AG20443 (cell line): ENCODE results near the gene LRRC55.

Experiments used
- DNase-seq: peaks from one replicate; pipeline ENCODE4 v3.0.0; 2012; ENCODE audit warnings: low spot score, mixed read lengths

Gene LRRC55

DNA sequence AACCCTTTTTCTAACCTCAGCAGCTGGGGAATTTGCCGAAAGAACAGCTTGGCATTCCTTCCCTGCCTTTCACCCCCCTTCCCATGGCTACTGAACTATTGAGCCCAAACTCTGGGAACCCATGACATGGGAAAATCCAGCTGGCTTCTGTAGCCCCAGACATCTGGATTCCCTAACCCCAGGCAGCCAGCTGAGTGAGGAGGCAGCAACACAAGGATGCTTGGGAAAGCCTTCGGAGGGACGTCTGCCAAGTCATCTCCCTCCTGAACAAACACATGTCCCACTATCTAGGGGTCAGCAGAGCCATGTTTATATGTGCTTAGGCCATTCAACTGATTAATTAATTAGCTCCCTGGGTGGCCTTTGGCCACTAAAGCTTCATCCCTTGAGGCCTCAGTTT is 21.6 kb downstream of the LRRC55 start:
- DNase-seq: peak; percentile 31

DNA sequence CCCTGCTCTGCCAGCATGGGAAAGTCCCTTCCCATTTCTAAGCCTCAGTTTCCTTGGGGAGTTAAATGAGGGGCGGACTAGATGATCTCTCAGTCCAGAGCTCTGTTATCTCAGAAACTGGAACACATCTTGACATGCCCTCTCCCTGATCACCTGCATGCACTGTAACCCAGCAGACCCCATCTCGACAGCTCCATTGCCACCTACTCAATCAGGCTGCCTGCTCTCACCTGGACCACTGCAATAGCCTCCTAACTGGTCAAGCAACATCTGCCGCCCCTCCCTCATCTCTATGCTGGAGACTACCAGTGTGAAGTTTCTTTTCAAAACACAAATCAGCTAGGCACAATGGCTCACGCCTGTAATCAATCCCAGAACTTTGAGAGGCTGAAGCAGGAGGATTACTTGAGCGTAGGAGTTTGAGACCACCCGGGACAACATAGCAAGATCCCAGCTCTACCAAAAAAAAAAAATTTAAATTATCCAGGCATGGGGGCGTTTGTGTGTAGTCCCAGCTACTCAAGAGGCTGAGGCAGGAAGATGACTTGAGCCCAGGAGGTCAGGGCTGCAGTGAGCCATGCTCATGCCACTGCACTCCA is 22.2 kb downstream of the LRRC55 start:
- no peak for DNase-seq

DNA sequence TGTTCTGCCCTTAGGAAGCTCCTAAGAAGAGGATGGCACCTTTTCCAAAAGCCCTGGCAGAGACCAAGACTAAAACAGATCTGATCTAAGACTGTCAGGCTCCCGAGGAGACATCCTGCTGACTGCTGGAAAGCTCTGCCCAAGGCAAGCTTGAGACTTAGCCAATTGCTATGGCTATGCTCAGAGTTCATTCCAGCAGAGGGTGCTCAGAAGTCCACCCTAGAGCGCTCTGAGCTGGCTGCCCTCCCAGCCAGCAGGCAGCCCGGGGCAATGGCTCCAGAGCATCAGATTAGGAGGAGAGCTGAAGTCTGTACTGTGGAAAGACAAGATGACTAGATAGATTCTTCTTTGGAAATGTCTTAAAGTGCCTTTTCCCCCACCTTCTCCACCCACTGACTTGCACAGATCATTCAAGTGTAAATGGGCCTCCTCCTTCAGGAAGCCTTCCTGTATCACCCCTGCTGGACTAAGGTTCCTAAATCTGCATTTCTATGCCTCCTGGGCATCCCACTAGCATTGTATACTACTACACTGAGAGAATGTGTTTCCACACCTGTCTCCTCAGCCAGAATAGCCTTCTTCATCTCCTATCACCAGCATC is 23.4 kb downstream of the LRRC55 start:
- DNase-seq: peak; percentile 91

DNA sequence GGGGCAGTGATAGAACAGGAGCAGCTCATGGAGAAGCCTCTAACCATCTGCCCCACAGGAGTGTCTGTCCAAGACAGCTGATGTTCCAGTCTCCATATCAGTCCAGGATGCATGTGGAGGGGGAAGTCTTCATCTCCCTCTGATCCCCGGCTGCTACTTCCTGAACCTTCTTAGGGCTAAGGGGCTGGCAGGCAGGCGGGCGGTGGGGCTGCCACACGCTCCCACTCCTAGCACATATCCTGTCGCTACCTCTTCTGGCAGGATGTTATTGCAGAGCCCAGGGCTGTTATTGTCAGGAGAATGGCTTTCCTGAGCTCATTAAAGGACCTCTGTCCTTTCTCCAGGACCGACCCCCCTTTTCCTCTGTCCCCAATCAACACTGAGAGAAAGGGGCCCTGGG is 25.4 kb downstream of the LRRC55 start:
- no peak for DNase-seq

DNA sequence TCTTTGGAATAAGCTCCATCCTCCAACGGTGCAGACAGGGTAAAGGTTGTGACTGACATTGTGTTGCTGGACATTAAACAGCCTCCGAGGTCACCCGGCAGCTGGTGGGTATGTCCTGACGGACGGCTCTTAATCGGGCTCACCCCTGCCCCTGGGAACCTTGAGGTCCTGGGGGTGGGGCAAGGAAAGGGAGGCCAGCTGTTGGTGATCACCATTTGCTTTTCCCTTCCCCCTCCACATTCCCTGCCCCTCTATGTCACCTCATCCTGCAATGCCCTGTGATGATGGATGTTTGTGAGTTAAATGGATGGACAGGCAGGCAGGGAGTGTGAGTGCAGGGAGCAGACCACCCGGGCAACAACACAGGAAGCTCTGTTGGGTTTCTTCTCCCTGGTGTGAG is 29.0 kb downstream of the LRRC55 start:
- DNase-seq: no peak

DNA sequence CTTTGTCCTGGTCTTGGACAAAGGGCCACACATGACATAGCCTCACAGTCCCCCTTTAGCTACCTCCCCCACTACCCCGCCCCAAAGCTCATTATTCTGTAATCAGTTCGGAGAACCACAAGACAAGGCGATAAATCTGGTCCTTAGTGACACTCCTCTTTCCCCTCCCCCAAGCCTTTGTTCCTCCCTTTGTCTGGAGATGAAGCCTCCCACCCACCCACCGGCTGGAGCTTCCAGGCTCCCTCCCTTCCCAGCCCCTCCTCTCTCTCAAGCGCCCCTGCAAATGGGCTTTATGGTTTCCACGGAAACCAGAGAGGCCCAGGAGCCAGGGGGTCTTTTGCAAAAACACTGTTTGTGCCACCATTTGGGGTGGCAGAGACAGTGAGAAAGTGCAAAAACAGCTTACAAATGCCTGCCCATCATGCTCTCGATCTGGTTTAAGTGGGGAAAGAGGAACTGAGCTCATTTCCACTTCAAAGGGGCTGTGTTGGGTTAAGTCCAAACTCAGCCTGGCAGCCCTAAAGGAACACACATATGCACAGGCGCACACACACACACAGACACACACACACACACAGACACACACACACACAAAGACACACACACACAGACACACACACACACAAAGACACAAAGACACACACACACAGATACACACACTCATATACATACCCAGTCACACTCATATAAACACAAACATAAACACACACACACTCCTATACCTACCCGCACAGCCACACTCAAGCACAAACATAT is 31.8 kb downstream of the LRRC55 start:
- DNase-seq: no peak

DNA sequence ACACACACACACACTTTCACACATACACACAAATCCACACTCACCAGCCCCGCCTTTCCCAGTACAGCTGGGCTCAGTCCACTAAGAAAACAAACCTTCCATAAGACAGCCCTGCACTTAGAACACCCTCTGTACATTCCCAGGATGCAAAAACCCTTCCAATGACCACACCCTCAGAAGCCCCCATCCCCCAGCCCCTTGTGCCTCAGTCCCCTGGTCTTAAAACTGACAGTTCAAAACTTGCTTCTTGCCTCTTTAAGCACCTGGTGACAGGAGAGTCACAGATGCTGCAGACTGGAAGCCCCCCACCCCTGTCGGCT is 32.3 kb downstream of the LRRC55 start:
- no peak for DNase-seq

DNA sequence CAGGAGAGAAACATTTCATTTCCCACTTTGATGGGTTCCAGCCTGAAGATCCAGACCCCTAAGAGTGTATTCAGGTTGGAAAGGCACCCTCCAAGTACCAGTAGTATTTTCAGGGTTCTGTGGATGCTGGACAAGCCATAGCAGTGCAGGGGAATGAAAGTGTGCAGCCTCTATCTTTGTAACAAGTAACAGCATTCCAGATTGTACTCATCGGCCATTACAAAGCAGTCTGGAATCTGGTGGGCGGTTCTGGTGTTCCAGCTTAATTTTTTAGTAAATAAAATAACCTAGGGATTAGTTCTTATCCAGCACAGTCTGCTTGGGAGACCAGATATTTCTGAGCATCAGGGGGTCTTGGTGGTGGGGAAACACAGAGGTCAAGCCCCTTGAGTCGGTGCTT is 32.7 kb downstream of the LRRC55 start:
- peak; percentile 86 for DNase-seq

DNA sequence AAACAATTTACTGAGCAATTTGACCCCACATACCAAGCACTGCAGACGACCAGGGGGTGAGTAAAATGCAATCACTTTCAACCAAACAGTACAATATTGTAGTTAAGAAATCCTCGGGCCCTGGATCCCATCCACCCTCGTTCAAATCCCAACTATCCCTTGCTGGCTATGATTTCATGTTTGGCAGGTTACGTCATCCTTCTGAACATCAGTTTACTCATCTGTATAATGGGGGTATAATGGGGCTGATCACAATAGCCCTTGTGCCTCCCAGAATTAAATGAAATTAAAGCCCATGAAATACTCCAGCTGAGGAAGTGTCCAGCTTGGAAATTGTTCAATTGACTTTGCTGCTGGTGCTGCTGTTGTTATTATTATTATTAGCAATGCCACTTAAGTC is 34.7 kb downstream of the LRRC55 start:
- no peak for DNase-seq

DNA sequence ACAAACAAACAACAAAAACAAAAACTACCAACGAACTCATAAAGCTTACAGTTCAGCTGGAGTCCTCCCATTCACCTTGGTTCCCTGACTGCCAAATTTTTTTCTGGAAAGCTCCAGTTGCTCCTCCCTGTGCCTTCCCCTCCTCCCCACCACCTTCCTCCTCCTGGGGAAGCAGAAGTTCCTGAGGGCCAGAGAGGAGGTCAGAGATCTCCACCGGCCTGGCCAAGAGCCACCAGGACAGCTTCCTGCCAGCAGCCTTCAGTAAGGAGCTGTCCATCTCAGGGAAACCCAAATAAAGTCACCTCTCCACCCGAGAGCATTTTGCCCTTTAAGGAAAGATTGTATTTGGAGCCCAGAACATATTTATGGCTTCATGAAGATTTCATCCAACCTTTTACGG is 35.3 kb downstream of the LRRC55 start:
- DNase-seq: no peak

DNA sequence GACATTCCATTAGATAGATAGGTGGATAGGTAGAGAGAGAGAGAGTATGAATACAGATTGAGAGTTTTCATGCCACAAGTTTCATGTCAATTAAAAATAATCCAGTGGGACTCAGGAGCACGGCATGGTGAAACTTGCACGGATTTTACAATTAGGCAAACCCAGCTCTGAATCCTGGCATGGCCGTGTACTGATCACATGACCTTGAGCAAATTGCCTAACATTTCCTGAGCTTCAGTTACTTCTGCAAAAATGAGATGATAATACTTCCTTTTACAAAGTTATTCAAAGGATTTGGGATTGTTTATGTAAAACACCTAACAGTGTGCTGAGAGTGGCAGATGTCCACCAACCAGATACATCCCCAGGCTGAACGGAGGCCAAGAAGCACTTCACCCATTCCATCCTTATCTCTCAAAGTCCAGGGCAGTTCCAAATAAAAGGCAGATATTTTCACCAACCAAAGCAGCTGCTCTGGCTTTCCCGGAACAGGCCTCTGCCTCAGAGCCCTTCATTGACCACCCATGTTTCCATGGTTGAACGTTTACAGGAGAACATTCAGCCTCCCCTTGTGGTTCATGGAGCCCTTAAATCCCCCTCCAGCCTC is 37.4 kb downstream of the LRRC55 start:
- DNase-seq: peak; percentile 44

DNA sequence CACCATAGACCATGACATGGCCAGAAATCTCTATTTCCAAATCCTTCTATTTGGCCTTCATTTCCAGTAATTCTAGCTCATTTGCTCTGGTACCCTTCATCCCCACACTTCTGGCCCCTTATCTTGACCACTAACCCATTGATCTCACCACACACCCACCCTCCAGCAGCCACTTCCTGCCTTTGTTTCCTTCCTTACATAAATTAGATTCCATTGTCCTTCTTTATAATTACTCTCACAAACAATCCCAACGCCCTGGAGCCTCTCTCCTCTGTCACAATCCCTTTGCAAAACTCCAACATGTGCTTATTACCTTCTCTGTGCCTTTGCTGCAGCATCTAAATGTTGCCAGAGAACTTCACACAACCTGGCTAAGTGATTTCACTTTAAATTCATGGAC is 40.5 kb downstream of the LRRC55 start:
- DNase-seq: no peak

DNA sequence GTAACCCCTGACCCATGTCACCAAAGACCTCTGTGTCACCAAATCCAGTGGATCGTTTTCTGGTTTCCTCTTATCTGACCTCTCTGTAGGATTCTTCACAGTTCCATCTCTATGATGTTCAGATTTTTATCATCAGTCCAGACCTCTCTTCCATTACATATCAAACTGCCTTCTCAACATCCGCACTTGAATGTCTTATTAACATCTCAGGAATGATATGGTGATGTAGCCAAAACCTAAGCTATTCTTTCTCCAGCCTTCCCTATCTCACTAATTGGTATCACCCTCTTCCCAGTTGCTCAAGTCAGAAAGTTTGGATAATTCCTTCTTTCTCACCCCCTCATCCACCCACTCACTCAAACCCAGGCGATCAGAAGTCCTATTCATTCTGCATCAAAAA is 41.8 kb downstream of the LRRC55 start:
- DNase-seq: peak; percentile 50

DNA sequence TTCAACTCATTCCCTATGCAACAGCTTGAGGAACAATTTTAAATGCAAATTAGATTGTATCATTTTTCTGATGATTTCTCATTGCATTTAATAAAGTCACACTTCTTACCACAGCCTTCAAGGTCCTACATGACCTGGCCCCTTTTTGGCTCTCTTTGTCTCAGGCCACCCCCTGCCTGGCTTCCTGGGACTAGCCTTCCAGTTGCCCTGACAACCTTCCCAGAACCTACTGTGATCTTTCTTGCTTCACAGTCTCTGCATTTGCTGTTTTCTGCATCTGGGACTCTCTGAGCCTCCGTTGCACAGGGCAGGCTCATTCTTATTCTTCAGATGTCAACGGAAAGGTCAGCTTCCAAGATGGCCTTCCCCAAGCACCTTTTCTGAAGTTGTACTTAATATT is 42.4 kb downstream of the LRRC55 start:
- DNase-seq: no peak

DNA sequence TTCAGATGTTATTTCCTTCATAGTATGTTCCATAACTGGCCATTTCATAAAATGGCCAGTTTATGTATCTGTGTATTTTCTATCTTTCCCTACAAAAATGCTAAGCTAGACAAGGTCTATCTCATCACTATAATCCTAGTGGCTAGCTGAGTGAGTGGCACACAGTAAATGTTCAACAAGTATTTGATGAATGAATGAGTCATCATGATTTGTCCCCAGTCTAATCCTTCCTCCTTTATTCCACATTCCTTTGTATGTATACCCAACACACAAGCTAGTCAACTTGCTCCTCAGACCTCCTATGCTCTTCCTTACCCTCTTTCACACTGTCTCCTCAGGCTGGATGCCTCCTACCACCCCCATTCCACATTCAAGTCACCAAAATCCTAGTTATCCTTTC is 42.8 kb downstream of the LRRC55 start:
- no peak for DNase-seq

DNA sequence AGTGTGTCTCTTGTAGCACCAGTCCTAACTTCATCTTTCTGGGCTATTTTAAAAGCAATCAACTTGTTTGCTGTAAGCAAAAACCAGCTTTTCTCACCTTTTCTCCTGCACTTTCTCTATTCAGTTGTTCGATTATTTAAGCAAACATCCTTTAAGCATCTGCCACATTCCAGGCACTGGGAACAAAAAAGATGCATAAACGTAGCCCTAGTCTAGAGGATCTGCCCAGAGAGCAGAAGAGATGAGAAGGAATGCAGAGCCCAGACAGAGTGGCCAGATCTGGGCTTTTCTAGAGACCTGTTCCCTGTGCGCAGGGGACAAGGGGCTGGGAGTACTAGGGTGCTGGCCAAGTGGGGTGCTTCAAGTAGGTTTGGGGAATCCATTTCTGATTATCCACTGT is 46.8 kb downstream of the LRRC55 start:
- DNase-seq: no peak

DNA sequence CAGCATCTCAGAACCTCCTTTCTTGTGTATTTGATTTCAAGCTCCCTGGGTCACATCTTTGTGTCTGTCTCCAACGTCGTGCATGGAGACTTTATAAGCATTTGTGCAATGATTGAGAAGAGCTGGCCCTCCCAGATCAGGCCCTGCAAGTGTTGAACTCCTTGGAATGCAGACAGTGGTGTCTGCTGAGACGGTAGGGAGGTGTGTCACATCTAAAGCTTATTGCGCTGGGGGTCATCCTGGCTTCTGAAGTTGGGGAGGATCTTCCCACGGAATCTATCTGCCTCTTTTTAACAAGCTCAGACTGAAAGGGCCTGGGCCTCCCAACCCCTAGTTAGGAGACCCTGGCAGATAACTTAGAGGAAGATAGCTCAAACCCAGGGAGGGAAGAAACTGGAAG is 48.6 kb downstream of the LRRC55 start:
- DNase-seq: peak; percentile 31

DNA sequence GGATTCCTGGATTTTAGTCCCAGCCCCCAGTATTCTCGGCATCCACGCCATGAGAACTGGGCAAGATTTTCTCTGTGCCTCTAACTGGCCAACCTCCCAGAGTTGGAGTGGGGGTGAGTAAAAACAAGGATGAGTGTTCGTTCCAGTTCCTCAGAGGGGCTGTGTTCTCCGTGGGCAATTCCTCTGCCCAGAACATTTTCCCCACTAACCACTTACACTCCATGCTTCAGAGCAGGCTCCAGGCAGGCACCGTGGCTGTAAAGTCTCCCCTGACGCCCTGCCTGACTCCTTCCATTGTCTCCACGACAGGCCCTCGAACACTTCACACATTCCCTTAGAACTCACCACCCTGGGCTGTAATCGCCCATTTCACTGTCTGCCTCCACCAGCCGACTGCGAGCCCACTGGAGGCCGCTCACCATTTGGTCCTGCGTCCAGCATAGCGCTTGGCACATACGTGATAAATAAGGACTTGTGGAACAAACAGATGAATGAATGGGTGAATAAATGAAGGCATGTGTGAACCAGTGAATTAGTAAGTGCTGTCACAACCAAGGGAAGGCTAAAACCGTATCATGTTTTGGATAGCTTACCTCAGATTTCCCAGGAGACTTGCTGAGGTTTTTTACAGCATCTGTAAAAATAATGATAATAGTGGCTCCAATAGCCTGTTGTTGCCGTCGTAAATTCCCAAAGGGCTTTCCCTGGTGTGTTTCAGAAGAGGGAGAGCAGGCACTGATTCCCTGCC is 49.2 kb downstream of the LRRC55 start:
- no peak for DNase-seq

DNA sequence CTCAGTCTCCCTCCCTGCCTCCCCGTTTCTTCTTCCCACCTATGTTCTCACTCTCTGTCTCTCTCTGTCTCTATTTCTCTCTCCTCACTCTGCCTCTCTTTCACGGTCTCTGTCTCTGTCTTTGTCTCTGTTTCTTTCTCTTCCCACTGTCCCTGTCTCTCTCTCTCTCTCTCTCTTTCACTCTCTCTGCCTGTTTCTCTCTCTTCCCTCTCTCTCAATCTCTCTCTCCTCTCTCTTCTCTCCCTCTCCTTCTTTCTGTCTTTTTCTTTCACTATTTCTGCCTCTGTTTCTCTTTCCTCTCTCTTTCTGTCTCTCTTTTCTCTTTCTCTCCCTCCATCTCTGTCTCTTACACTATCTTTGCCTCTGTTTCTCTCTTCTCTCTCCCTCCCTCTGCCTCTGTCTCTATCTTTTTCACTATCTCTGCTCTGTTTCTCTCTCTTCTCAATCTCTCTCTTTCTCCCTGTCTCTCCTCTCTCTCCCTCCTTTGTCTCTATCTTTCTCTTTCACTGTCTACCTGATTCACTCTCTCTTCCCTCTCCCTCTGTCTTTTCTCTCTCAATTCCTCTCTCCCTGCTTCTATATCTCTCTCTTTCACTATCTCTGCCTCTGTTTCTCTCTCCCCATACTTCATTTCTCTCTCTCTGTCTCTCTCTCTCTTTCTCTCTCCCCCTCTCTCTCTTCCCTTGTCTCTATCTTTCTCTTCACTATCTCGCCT is 49.9 kb downstream of the LRRC55 start:
- DNase-seq: no peak

DNA sequence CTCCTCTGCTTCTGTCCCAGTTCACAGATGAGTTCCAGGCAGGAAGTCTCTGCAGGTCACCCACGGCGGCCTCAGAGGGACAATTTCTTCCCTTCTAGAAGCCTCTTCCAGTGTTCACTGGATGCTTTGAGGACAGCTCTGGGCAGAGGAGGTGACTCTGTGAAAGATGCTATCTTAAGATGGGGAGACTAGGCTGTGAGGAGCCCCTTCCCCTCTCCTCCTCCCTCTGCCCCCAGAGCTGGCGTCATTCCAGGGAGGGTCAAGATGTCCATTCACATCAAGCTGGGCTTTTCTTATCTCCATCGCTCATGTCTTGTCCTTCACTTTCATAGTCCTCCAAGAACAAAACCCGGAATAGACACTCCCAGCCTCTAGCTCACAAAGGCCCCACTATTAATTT is 51.9 kb downstream of the LRRC55 start:
- DNase-seq: no peak

DNA sequence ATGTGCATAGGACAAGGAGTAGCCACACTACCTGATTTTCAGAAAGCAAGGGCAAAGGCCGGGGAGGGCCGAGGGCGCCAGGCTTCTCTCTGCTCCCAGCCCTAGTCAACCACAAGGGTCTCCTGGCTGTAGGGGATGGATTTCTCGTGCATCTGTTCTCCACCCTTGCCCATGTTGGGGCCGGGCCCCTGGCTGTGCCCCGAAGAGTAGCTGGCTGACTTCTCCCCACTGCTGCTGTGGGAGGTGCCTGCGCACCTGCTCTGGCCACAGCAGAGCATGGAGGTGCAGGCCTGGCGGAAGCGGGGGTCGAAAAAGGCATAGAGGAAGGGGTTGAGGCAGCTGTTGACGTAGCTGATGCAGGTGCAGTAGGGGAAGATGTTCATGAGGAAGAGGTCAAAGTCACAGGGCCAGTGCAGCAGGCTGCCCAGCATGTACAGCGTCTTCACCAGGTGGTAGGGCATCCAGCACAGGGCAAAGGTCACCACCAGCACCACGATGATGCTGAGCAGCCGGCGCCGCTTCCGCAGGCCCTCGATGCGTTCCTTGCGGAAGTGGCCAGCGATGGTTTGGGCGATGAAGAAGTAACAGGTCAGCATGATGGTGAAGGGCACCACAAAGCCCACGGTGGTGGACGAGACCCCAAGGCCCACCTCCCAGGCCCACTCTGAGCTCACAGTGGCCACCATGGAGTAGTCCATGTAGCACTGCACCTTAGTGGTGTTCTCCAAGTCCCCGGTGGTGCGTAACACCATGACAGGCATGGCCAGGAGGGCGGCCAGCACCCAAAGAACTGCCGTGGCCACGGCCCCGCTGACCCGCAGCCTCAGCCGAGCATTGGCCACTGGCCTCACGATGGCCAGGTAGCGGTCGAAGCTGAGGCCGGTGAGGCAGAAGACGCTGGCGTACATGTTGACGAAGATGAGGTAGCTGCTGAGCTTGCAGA is 54.3 kb downstream of the LRRC55 start:
- no peak for DNase-seq
